Natural killer cell (primary cell): ENCODE measurements around the gene INO80. TPM values are rescaled to one million over a fixed set of nuclear protein-coding genes. Genes with fewer than 3 reads are reported as not detected.

Source experiments
- ATAC-seq, 3 donors: fragments of 150-1000 bp in 2 of 3; fragments of 200-7000 bp in 1 of 3; cut with Tn5 transposase; 1 replicate in 1 of 3; 2 replicates in 2 of 3; pipeline ENCODE4 v1.10.0; 2021; ENCODE audit warnings: mild to moderate bottlenecking in 2 of 3, moderate library complexity in 2 of 3
- DNase-seq, 2 donors: peaks; one replicate each; pipeline versions ENCODE4 v3.0.0 to v3.0.0-alpha.2; 2013 to 2021; ENCODE audit warnings: mixed read lengths in 1 of 2
- H3K27ac ChIP-seq: one replicate; pipeline ENCODE4 v1.5.1; 2013; ENCODE audit warnings: mild to moderate bottlenecking, low read length
- H3K27me3 ChIP-seq: one replicate; pipeline ENCODE4 v1.6.1; 2013; ENCODE audit warnings: low read length; ENCODE audit not compliant: control insufficient read depth, insufficient read depth
- H3K36me3 ChIP-seq: one replicate; pipeline ENCODE4 v1.6.1; 2013; ENCODE audit warnings: low read length; ENCODE audit not compliant: control insufficient read depth, insufficient read depth
- H3K4me1 ChIP-seq: one replicate; pipeline ENCODE4 v1.6.1; 2013; ENCODE audit warnings: low read length; ENCODE audit not compliant: control insufficient read depth, insufficient read depth
- H3K4me3 ChIP-seq: one replicate; pipeline ENCODE4 v1.5.1; 2013; ENCODE audit warnings: low read length
- H3K9me3 ChIP-seq: one replicate; pipeline ENCODE4 v1.6.1; 2013; ENCODE audit warnings: low read length; ENCODE audit not compliant: control insufficient read depth, insufficient read depth
- H3K27ac Mint-ChIP-seq, 2 donors: one replicate each; pipeline ENCODE4 v1.8.0; 2022; ENCODE audit warnings: mild to moderate bottlenecking in 2 of 2, mixed read lengths in 2 of 2, moderate library complexity in 1 of 2
- H3K27me3 Mint-ChIP-seq, 2 donors: one replicate each; pipeline ENCODE4 v1.8.0; 2022; ENCODE audit warnings: low read depth in 2 of 2, mixed read lengths in 2 of 2
- H3K36me3 Mint-ChIP-seq: one replicate; pipeline ENCODE4 v1.8.0; 2022; ENCODE audit warnings: mixed read lengths
- H3K4me1 Mint-ChIP-seq, 2 donors: one replicate each; pipeline ENCODE4 v1.8.0; 2022; ENCODE audit warnings: mixed read lengths in 2 of 2
- H3K4me3 Mint-ChIP-seq: one replicate; pipeline ENCODE4 v1.8.0; 2022; ENCODE audit warnings: mild to moderate bottlenecking, moderate library complexity, mixed read lengths
- H3K9me3 Mint-ChIP-seq, 2 donors: one replicate each; pipeline ENCODE4 v1.8.0; 2022; ENCODE audit warnings: mixed read lengths in 2 of 2
- CTCF ChIP-seq: fragments of 200-600 bp; IDR thresholded peaks from one replicate; pipeline ENCODE4 v1.8.0; 2022; ENCODE audit warnings: antibody characterized with exemption
- WGBS: methylation state at CpG from one replicate; pipeline ENCODE4 v1.1.7; 2013; ENCODE audit warnings: missing lambda C conversion rate; ENCODE audit not compliant: insufficient coverage; 5-methylcytosine and 5-hydroxymethylcytosine counted together
- intact Hi-C: fragments of 100-400 bp; cut with micrococcal nuclease; formaldehyde crosslinking; loops from one replicate; pipeline ENCODE4 v1.14.2; 2022
- total RNA-seq, 4 donors: library from RNA; stranded (reverse); fragments of 120-200 nt in 1 of 4; gene quantifications; one replicate each; pipeline versions ENCODE4 v1.2.3 to v1.2.4, GENCODE V29; 2013 to 2022

INO80 gene
- total RNA-seq, 3 donors from 2014 or later (not counting 1 experiment from before 2014, with no cell fraction given): 36.4 to 45.7 (median 43.9) TPM

DNA sequence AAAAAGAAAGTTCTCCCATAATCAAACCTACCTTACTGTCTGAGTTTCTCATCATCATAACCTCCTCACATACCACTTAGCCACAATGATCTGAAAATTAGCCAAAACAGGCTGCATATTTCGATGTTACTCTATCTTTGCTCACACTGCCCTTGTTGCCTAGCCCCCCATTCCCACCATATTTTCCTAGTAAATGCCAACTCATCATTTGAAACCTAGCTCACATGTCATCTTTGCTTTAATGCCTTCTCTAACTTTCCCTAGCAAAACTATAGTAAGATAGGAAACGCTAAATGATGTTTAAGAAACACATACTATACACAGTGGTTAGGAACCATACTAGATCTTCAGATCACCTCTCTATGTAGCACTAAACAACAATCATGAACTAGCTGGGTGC is 64.9 kb downstream of the INO80 start:
- no peak for TF ChIP-seq CTCF
- H3K4me1 ChIP-seq: no peaks in the 10 kb centered on the region
- peaks cover 30% of the 10 kb centered on the region for H3K36me3 Mint-ChIP-seq
- ATAC-seq (no peak), DNase-seq (no peak)
- no peaks in the 10 kb centered on the region for H3K9me3 Mint-ChIP-seq
- H3K27me3 Mint-ChIP-seq: no peaks in the 10 kb centered on the region
- intact Hi-C loops: no loop called here
- no peaks in the 10 kb centered on the region for H3K4me1 Mint-ChIP-seq
- no peak overlapping the region for H3K4me3 Mint-ChIP-seq
- H3K27ac ChIP-seq: no peak overlapping the region
- H3K4me3 ChIP-seq: no peak overlapping the region
- no peaks in the 10 kb centered on the region for H3K9me3 ChIP-seq
- 100% methylated on average over 2 of the region's 2 CpGs for WGBS
- peak overlapping the region in 1 of 2 donors; percentile 3 for H3K27ac Mint-ChIP-seq
- H3K27me3 ChIP-seq: no peaks in the 10 kb centered on the region
- peaks cover 76% of the 10 kb centered on the region for H3K36me3 ChIP-seq

DNA sequence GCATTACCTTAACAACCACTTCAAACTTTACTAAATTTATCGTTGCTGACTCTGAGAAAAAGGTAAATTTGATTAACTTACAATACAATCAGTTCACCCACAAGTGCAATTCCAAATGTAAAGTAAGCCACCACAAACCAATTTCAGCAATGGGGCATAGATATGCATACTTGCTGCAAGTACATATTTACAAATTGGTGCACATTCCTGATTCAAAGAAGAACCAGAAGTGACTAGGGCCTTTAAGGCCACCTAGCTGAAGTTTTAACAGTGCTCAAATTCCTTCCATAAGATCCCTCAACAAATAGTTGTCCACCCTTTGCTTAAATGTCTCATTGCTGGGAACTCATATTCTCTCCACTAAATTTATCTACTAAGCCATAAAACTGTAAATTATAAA is 67.2 kb downstream of the INO80 start:
- intact Hi-C loops: no loop called here
- H3K9me3 ChIP-seq: no peaks in the 10 kb centered on the region
- Mint-ChIP-seq H3K4me3 (no peak overlapping the region), H3K27ac (peak overlapping the region in 1 of 2 donors; percentile 14), H3K27me3 (no peaks in the 10 kb centered on the region), H3K4me1 (no peaks in the 10 kb centered on the region), H3K36me3 (peaks cover 23% of the 10 kb centered on the region), H3K9me3 (no peaks in the 10 kb centered on the region)
- peaks cover 71% of the 10 kb centered on the region for H3K36me3 ChIP-seq
- no peak for DNase-seq
- no peaks in the 10 kb centered on the region for H3K27me3 ChIP-seq
- H3K4me1 ChIP-seq: no peaks in the 10 kb centered on the region
- WGBS: 100% methylated on average over 1 of the region's 1 CpG
- no peak overlapping the region for H3K4me3 ChIP-seq
- no peak for TF ChIP-seq CTCF
- no peak overlapping the region for H3K27ac ChIP-seq
- ATAC-seq: no peak

DNA sequence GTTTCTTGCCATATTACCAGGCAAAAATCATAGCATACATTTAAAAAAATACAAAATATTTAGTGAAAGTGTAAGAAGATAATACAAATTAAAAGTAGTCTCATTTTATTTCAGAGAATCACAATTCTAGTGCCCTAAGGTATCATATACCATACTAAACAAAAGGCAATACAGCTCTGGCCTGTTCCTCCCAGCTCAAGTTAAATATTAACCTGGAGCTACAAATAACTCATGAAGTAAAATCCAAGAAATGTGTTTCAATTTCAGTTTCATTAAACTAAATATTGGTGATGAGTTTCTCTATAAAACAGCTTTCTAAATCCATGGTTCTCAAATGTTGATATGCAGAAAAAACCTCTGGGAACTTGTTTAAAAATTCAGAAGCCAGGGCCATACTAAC is 67.7 kb downstream of the INO80 start:
- Mint-ChIP-seq H3K4me1 (no peaks in the 10 kb centered on the region), H3K27ac (no peak overlapping the region), H3K27me3 (no peaks in the 10 kb centered on the region), H3K4me3 (no peak overlapping the region), H3K36me3 (peaks cover 19% of the 10 kb centered on the region), H3K9me3 (no peaks in the 10 kb centered on the region)
- H3K27ac ChIP-seq: no peak overlapping the region
- H3K9me3 ChIP-seq: no peaks in the 10 kb centered on the region
- no peak for DNase-seq
- no peak overlapping the region for H3K4me3 ChIP-seq
- ATAC-seq: no peak
- intact Hi-C loops: no loop called here
- no peaks in the 10 kb centered on the region for H3K4me1 ChIP-seq
- TF ChIP-seq CTCF: no peak
- H3K36me3 ChIP-seq: peaks cover 71% of the 10 kb centered on the region
- H3K27me3 ChIP-seq: no peaks in the 10 kb centered on the region

GRCh38 chr15:41047474-41047873 is 68.6 kb downstream of the INO80 start:
- no peak overlapping the region for H3K4me3 Mint-ChIP-seq
- DNase-seq (no peak), ATAC-seq (no peak)
- H3K4me1 Mint-ChIP-seq: no peaks in the 10 kb centered on the region
- H3K27me3 ChIP-seq: no peaks in the 10 kb centered on the region
- no peak overlapping the region for H3K4me3 ChIP-seq
- no peaks in the 10 kb centered on the region for H3K9me3 ChIP-seq
- intact Hi-C loops: no loop called here
- H3K36me3 ChIP-seq: peaks cover 76% of the 10 kb centered on the region
- no peaks in the 10 kb centered on the region for H3K27me3 Mint-ChIP-seq
- TF ChIP-seq CTCF: no peak
- H3K27ac ChIP-seq: no peak overlapping the region
- H3K9me3 Mint-ChIP-seq: no peaks in the 10 kb centered on the region
- peaks cover 24% of the 10 kb centered on the region for H3K36me3 Mint-ChIP-seq
- no peaks in the 10 kb centered on the region for H3K4me1 ChIP-seq
- WGBS: 100% methylated on average over 1 of the region's 1 CpG
- no peak overlapping the region for H3K27ac Mint-ChIP-seq
